ENCODE data around the gene LAPTM4A. TPM values are rescaled to one million over a fixed set of nuclear protein-coding genes. Genes with fewer than 3 reads are reported as not detected.

Gene LAPTM4A
- total and polyA plus RNA-seq, 10 of the 15 experiments (the other 5 are each of a cell fraction or from before 2014, with no cell fraction given) = 17.8 to 107 (median 45.8) TPM

GRCh38 chr2:19989667-19990415 lies 61.6 kb downstream of the LAPTM4A start, which contains the start of gene WDR35 (continued):
- TF ChIP-seq RELA (IDR thresholded peaks at IDR 0.05; ENCODE audit: borderline replicate concordance, partially characterized antibody) = peak; percentile 41
- peak; percentile 55; the same call in 1 of the 2 replicates for TF ChIP-seq CREM (IDR thresholded peaks at IDR 0.05; ENCODE audit: low read depth)

DNA sequence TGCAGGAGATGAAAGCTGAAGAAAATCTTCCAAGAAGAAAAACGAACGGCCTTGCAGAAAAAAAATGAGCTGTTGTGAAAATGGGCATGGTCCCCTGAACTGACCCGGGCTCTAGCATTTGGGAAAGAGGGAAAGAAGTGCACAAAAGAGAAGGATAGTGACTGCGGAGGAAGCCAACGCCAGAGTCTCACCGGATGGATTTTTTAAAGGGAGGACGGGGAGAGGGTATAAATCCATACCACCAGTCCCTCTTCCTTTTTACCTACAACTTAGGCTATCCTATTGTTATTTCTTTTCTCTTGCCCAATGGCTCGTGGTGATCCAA lies 62.1 kb downstream of the LAPTM4A start:
- in situ Hi-C loops (cut with MboI) (no loop called here), intact Hi-C loops (cut with micrococcal nuclease; ENCODE audit: unreplicated experiment) (loop anchor here (2.0 kb wide), 1 partner anchor 89 kb away; the partner anchor contains the start of gene TTC32)
- POLR2A ChIA-PET = interaction anchor here (0.7 to 1.2 kb wide), 4 partner anchors 8 to 63 kb away, joined by 3 to 4 read pairs (median 3); partner anchors contain the start of gene LAPTM4A
- no peaks in the 10 kb centered on the region for H4K20me1 ChIP-seq (ENCODE audit: control insufficient read depth, insufficient read depth)
- no TSS peak for BruUV-seq (replicated peaks)
- RAD21 ChIA-PET (ENCODE audit: unreplicated experiment) = interaction anchor here (0.8 to 2.0 kb wide), 8 partner anchors 21 to 337 kb away, joined by 3 to 5 read pairs (median 3); partner anchors contain the start of gene LAPTM4A
- H3K27ac ChIP-seq (ENCODE audit: control insufficient read depth, insufficient read depth) = no peak overlapping the region
- peak overlapping the region; percentile 97 for H2AFZ ChIP-seq (ENCODE audit: control insufficient read depth, low read depth, low read length)
- no peak for ATAC-seq
- peak overlapping the region; percentile 93 for H3K4me2 ChIP-seq (ENCODE audit: control insufficient read depth, insufficient read depth)
- H3K9ac ChIP-seq (ENCODE audit: control insufficient read depth, insufficient read depth, low read length) = peak overlapping the region; percentile 67
- H3K36me3 ChIP-seq (ENCODE audit: control insufficient read depth in 2 of 2, insufficient read depth in 2 of 2, low read length in 1 of 2) = no peaks in the 10 kb centered on the region
- no peaks in the 10 kb centered on the region for H3K79me2 ChIP-seq (ENCODE audit: control insufficient read depth, insufficient read depth, low read length)
- H3K4me3 ChIP-seq = peak overlapping the region; percentile 95
- no peak for DNase-seq (ENCODE audit: low read depth, low spot score)
- H3K4me1 ChIP-seq (ENCODE audit: control insufficient read depth, insufficient read depth, low read length) = peaks cover 6% of the 10 kb centered on the region; the same call in 1 of the 2 replicates
- 46% methylated on average over 8 of the region's 8 CpGs for WGBS (ENCODE audit: insufficient coverage, insufficient replicate concordance, low lambda C conversion rate, missing lambda C conversion rate)
- no peak for FAIRE-seq
- H3K27me3 ChIP-seq (replicated peaks in 1 of 2; ENCODE audit: control insufficient read depth in 2 of 2, insufficient read depth in 2 of 2, low read length in 1 of 2) = no peaks in the 10 kb centered on the region
- H3K9me3 ChIP-seq (replicated peaks; ENCODE audit: control insufficient read depth, insufficient read depth, low read length) = no peaks in the 10 kb centered on the region
- CTCF ChIA-PET = interaction anchor here (0.6 to 3.2 kb wide), 12 partner anchors 10 to 236 kb away, joined by 3 to 14 read pairs (median 4); partner anchors contain the start of genes MATN3 and SDC1
- TF ChIP-seq NR2F1 (conservative IDR thresholded peaks at IDR 0.05) (no peak), PRDM15 (CRISPR knock-in tag; IDR thresholded peaks at IDR 0.05) (no peak), CREB1 (IDR thresholded peaks at IDR 0.05; ENCODE audit: low read depth) (no peak), POLR2AphosphoS2 (IDR thresholded peaks at IDR 0.05; ENCODE audit: low read depth, low read length) (no peak), ELK1 (IDR thresholded peaks at IDR 0.05; ENCODE audit: low read depth, low read length) (no peak), SIX5 (IDR thresholded peaks at IDR 0.05; ENCODE audit: low read depth, low read length, severe bottlenecking) (no peak), KAT2A (conservative IDR thresholded peaks at IDR 0.05; ENCODE audit: control insufficient read depth, low read depth, low read length) (no peak), MTA2 (IDR thresholded peaks at IDR 0.05; ENCODE audit: low read depth) (no peak), TCF12 (IDR thresholded peaks at IDR 0.05; ENCODE audit: low read depth, low read length) (no peak), CBX3 (IDR thresholded peaks at IDR 0.05; ENCODE audit: borderline replicate concordance, low read depth) (no peak), SMAD5 (IDR thresholded peaks at IDR 0.05; ENCODE audit: low read depth) (no peak)
- TF ChIP-seq, protein P1, sequence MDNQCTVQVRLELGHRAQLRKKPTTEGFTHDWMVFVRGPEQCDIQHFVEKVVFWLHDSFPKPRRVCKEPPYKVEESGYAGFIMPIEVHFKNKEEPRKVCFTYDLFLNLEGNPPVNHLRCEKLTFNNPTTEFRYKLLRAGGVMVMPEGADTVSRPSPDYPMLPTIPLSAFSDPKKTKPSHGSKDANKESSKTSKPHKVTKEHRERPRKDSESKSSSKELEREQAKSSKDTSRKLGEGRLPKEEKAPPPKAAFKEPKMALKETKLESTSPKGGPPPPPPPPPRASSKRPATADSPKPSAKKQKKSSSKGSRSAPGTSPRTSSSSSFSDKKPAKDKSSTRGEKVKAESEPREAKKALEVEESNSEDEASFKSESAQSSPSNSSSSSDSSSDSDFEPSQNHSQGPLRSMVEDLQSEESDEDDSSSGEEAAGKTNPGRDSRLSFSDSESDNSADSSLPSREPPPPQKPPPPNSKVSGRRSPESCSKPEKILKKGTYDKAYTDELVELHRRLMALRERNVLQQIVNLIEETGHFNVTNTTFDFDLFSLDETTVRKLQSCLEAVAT (IDR thresholded peaks at IDR 0.05) = no peak
- SMC1A ChIA-PET (ENCODE audit: uncharacterized antibody, unreplicated experiment) = interaction anchor here (1.3 to 2.8 kb wide), 6 partner anchors 9 to 90 kb away, joined by 3 to 19 read pairs (median 6); partner anchors contain the start of gene LAPTM4A
